GM18526 (cell line): ENCODE data around the gene THSD4.

Source experiments
- POLR2A ChIP-seq: IDR thresholded peaks from 3 replicates; pipeline ENCODE4 v1.6.1; 2011; ENCODE audit not compliant: insufficient read length; ENCODE audit errors: extremely low read depth

Gene THSD4

DNA sequence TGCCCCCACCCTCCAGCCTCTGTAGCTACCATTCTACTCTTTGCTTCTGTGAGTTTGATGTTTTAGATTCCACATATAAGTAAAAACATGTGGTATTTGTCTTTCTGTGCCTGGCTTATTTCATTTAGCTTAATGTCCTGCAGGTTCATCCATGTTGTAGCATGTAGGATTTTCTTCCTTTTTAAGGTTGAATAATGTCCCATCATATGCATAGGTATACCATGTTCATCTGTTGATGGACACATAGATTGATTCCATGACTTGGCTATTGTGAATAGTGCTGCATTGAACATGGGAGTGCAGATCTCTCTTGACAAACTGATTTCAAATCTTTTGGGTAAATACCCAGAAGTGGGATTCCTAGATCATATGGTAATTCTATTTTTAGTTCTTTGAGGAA lies 11.8 kb downstream of the THSD4 start:
- TF ChIP-seq POLR2A, result no peak

DNA sequence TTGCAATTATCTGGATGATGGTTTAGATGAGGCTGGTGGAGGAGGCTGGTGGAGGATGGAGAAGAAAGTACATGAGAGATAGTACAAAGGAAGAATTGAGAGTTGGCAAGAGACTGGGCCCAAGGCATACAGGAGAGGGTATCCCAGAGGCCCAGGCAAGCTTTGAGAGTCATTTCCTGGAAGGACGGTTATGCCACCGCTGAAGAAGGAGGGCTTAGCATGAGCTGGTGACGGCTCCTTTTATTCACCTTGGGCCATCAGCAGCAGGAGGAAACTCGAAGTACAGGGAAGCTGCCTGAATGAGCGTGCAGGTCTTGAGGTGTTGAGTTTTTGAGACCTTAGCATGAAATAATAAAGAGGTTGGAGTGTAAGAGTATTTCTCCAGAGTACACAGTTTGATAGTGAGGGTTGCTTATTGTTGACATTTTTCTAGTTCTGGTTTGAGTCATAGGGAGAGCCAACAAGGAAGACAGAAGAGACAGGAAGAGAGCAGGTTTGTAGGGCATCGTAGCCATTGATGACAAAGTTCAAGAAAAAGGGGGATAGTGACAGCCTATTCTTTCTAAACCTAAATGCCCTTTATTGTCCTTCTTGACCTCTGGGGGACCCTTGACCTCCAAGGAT lies 13.8 kb downstream of the THSD4 start:
- no peak for TF ChIP-seq POLR2A

DNA sequence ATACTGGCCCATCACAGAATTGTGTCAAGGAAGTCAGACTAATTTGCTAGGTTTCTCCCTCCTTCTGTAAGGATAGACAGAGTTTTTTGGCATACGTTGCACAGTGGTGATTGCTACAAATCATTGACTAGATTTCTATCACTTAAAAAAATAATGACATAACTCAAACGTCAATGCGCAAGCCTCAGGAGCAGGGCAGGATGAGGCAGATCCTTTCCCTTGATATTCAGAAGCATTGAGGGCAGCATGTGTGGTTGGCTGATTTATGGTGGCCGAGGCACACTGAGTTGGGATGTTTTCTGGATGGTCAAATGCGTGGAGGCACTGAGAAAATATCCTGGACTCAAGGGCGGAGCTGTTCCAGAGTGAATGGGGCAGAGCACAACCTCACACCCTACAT lies 14.4 kb downstream of the THSD4 start:
- no peak for TF ChIP-seq POLR2A

DNA sequence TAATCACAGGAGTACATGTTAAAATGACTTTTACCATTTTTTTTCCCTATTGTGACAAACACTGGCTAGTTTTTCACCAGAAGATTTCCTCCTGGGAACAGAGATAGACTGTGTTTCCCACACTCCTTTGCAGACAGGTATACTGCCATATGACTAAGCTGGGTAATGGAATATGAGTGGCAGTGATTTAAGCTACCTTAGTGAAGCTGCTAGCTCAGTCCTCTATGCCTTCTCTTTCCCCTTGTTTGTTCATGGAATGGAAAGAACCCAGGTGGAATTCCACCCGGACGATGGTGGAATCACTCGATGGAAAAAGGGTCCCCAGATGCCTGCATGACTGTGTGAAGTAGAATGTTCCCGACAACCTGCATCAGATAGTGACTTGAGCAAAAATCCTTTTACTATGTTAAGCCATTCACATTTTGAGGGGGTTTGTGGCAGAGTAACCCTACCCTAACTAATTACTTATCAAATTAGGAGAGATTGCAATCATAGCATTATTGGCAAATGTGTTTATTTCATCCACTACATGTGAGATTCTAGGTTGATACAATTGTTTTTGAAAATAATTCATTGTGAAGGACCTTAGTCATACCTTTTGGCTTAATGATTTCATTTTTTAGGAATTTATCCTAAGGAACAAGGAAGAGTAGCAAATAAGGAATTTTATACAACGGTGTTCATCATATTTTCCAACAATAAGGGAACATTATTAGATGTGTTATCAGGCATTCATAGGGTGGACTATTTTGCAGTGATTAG lies 16.5 kb downstream of the THSD4 start:
- TF ChIP-seq POLR2A, result no peak

DNA sequence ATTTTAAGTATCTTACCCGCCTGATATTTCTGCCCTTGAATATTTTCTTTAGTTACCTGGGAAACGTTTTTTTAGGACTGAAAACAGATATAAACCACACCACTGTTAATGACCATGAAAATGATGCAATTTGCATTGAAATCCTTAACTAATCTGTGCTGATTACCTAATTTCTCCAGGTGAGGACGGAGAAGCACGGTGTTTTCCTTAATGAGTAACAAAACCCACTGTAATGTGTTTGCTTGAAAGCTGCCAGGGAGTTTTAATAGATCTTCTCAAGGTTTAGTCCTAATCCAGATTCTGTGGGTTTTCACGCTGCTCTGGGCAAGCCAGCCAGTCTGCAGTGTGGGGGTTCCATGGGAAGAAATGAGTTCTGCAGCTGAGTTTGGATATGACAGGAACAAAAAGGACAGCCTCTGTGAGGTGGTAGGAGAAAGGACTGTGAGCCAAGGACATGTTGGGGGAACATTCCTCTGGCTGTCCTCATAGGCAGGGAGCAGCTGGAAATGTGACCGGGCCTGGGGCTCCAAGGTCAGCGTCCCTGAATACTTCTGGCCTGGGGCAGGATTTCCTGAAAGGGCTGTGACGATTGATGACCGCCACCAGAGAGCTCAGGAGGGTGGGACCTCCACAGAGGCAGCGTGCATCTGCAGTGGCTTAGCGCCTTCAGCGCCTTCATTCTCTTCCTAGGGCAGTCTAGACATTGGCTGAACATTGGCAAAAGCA lies 18.6 kb downstream of the THSD4 start:
- no peak for TF ChIP-seq POLR2A

DNA sequence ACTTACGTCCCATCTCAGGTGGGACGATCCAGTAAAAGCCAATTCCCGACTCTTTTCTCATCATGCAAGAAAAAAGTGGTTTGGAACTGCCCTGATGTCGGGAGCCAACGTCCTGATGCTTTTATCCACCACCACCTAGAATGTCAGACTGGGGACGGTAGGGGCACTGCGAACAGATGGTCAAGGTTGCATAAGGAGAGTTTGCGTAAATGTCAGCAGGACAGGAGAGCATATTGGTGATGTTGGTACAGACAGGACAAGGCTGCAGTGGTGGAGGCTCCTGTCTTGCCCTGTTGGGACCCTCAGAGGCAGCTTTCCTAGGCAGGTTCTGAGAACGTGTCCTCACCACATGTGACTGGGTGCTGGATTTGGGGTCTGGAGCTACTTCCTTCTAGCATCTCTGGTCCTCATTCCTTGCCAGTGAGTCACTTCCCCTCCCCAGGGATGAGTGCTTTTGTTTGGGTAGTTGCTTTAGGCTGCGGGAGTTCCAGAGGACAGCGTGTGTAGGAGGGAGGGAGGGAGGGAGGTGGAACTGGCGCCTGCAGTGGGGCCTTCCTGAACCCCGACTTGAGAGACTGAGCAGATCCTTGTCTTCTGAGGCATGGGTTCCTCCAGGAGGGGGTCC lies 21.0 kb downstream of the THSD4 start:
- TF ChIP-seq POLR2A, result no peak

DNA sequence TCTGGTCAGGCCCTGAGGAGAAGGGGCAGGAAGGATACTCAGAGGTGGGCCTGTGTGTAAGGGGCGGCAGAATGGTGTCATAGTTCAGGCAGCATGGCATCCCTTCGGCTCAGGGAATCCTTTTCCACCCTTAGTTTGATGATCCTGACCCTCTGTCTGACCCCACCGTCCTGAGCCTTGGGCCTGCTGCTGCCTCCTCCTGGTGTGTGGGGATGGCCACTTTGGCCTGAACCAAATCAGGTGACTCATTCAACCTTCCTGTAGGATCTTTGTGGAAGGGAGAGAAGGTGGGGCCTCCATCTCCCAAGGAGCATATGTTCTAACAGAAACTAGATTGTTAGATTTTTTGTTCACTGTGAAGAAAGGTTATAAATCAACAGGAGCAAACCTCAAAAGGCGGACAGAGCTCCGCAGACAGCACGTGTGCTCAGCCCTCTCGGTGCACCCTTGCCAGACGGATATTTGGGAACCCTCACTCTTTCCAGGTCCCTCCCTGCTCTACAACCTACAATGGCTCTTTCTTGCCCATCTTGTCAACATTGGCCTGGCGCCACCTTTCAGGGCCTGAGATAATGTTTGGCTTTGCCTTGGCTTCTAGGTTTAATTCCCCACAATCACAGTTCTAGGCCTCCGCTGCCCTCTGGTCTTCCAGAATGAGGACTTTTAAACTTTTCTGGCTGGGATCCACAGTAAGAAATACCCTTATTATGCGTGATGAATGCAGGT lies 21.7 kb downstream of the THSD4 start:
- TF ChIP-seq POLR2A, result no peak

DNA sequence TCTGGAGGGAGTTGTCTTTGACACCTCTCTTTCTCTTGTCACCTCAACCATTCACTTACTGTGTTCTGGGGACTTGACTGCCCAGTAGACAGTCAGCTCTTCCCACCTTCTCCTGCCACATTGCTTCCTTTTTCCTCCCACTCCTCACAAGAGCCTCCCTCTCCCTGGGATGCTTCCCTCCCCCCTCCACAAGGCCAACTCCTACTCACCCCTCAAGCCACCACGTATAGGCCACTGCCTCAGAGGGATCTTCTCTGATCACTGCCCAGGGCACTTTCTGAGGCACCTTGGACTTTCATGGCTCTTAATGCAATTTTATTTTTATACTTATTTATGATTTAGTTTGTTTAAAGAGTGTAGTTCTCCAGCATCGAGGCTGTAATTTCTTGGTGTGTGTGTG lies 23.2 kb downstream of the THSD4 start:
- TF ChIP-seq POLR2A, result no peak

DNA sequence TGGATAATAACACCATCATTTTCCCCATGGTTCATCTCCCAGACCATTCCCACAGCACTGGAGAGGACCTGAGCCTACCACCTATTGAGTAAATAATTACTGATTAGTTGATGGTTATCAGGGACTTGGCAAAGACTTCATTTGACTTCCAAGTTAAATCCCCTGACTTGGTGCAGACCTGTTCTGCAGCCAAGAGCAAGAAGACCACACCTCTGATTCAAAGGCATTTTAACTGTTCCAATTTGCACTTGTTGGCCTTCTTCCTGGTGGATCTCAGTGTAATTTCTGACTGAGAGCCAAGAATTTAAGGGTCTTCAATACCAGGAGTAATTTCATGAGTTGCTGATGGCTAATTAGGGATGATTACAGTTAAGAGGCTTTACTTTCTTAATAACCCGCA lies 24.0 kb downstream of the THSD4 start:
- no peak for TF ChIP-seq POLR2A

DNA sequence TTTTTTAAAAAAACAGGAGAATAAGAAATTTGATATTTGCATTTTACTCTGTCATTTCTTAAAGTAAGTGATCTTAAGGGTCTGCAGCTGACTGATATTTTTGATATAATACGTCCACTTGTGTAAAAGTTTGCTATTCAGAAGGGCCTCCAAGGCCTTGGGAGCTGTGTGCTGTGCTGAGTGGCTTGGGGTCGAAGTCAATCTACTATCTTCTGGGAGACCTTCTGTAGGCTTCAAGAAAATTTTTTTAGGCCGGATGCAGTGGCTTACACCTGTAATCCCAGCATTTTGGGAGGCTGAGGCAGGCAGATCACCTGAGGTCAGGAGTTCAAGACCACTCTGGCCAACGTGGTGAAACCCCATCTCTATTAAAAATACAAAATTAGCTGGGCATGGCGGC lies 26.3 kb downstream of the THSD4 start:
- TF ChIP-seq POLR2A, result no peak

DNA sequence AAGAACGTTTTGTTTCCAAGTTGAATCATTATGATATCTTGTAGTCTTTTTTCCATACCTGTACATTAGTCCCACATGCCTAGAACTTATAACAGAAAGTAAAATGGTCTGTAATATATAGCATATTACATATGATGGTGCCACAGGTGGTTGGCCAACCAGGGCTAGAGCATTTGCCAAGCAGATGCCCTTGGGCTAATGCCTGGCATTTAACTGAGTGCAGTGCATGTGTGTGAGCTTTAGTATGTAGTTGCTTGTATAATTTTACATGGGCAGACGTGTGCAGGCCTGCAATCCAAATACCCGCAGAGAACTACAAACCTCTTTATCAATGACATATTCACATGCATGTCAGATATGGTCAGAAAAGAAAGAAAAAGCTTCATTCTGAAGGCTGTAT lies 27.5 kb downstream of the THSD4 start:
- TF ChIP-seq POLR2A, result no peak

DNA sequence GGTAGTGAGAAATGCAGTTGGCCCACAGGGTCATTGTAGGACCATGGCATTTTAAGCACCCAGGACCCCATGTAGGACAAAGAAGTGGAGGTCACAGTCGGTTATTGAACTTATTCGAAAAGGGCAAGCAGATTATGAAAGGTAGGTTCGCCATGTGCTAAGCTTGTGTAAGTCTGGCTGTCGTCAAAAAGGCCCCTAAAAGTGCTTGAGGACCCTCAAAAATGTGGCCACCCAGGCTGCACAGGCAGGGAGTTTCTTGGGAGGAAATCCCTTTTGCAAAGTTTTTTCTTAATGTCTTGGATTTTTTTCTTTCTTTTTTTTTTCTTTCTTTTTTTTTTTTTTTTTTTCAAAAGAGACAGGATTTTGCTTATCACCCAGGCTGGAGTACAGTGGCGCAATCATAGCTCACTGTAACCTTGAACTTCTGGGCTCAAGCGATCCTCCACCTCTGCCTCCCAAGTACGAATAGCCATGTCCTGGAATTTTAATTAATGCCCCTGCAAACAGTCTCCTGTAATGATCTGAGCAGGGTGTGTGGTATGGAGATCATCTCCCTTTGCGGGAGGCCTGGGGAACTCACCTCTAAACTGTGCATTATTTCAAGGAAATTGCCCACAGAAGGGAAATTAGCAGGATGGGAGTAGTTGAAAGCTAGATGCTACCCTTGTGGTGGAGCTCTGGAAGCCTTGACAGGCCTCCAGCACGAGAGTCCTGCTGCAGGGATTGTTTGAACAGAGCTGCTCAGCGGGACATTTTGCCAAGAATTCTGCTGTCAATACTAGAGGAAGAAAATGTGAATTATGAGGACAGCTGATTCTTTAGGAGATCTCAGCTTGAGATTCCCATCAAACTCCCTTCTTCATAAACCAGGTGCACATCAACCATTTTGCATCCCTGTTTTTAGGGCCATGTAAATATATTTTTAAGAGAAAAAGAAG lies 28.4 kb downstream of the THSD4 start:
- no peak for TF ChIP-seq POLR2A

DNA sequence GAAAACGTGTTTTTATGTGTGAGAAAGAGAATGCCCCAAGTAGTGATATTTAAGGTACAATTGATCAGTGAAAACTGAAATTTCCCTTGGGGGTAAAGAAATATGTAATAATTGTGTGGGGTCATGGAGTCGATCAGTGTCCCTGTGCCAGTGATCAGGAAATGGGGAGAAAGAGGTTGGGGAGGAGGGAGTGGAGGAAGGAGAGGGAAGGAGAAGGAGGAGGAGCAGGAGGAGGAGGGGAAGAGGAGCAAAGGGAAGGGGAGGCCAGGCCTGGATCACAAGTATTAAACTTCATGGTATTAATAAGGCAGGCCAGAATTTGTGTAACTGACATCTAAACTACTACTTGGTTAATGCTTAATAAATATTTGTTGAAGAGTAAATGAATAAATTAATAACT lies 30.4 kb downstream of the THSD4 start:
- TF ChIP-seq POLR2A, result no peak

DNA sequence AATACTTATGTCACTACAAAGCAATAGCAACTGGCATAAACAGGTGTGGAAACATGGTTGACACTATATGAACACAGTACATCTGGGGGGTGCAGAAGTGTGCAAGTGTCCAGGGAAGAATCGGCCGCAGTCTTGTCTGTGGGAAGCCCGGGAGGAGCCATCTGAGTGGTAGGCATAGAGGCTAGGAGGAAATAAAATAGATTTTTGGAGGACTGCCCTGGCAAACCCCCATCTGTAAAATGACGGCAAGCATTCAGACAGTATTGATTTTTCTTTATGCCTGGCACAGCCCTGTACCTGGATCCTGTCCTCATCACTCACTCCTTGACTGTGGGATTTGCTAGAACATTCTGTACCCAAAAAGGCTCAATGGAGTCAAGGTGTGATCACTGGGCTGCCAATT lies 31.3 kb downstream of the THSD4 start:
- TF ChIP-seq POLR2A, result no peak
